Activated T-cell treated with anti-CD3 and anti-CD28 coated beads, Interleukin-2, amount 50 U/mL, for 1 hour (primary cell): ENCODE measurements around the gene HGFAC.

ENCODE experiments used
- DNase-seq: peaks from one replicate; pipeline ENCODE4 v3.0.0-alpha.2; 2020

HGFAC gene

DNA sequence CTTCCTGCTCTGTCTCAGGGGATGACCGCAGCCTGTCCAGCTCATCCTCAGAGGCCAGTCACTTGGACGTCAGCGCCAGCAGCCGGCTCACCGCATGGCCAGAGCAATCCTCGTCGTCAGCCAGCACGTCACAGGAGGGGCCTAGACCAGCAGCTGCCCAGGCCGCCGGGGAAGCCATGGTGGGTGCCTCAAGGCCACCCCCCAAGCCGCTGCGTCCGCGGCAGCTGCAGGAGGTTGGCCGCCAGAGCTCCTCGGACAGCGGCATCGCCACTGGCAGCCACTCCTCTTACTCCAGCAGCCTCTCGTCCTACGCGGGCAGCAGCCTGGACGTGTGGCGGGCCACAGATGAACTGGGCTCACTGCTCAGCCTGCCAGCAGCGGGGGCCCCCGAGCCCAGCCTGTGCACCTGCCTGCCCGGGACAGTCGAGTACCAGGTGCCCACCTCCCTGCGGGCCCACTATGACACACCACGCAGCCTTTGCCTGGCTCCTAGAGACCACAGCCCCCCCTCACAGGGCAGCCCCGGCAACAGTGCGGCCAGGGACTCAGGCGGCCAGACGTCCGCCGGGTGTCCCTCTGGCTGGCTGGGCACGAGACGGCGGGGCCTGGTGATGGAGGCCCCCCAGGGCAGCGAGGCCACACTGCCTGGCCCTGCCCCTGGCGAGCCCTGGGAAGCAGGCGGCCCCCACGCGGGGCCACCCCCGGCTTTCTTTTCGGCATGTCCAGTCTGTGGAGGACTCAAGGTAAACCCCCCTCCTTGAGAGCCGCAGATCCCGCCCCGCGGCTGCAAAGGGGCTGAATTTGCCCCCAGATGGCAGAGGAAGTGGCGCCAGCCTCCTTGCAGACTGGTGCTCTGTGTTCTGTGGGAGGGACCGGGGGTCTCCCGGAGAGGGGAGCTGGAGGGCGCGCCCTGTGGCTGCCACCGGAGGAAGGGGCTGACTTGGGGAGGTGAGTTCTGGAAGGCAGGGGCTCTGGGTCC is 51.3 kb downstream of the HGFAC start:
- DNase-seq, result no peak

DNA sequence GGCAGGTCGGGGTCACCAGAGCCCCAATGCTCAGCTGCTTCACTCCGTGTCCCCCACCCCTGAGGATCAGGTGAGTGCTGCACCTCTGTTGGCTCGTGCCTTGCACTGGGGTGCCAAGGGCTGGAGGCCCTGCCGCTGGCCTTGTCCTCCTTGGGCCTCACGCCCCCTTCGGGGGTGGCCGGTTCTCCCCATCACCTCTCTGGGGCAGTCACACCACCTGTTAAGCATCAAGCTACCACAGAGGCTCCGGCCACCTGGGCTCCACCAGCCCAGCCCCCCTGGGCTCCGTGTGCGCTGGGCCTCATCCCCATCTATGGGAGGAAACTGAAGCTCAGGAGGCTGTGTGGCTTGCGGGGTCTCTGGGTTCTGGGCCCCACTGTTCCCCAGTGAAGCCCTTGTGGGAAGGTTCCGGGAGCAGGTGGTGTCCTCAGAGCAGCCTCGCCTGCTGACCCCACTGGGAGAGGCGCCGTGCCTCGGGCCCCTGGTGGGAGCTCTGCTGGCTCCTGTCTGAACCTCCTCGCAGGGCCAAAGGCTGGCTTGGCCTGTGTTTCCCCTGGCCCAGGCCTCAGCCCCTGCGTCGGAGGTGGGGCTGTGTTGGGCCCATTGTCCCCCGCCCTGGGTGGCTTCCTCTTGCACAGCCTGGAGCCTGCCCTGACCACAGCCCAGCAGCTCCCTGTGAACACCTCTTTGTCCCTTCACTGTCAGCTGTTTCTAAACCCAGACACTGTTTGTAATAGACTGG is 52.1 kb downstream of the HGFAC start:
- no peak for DNase-seq

DNA sequence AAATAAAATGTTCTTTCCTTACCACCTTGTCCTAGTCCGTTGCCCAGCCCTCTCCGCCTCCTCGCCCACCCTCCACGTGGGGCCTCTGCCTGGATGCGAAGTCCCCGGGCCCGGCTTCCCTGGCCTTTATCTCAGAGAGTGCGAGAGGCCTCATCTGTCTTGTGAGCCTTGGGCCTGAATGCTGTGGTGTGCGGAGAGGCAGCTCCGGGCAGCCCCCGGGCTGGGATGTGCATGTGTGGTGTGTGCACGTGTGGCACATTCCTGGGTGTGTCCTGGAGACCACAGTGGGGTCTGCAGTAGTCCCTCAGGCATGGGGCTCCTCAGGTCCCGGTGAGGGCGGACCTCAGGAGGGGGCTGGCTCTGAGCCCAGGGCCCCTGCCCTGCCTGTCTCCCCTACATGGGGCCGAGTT is 52.7 kb downstream of the HGFAC start:
- no peak for DNase-seq

DNA sequence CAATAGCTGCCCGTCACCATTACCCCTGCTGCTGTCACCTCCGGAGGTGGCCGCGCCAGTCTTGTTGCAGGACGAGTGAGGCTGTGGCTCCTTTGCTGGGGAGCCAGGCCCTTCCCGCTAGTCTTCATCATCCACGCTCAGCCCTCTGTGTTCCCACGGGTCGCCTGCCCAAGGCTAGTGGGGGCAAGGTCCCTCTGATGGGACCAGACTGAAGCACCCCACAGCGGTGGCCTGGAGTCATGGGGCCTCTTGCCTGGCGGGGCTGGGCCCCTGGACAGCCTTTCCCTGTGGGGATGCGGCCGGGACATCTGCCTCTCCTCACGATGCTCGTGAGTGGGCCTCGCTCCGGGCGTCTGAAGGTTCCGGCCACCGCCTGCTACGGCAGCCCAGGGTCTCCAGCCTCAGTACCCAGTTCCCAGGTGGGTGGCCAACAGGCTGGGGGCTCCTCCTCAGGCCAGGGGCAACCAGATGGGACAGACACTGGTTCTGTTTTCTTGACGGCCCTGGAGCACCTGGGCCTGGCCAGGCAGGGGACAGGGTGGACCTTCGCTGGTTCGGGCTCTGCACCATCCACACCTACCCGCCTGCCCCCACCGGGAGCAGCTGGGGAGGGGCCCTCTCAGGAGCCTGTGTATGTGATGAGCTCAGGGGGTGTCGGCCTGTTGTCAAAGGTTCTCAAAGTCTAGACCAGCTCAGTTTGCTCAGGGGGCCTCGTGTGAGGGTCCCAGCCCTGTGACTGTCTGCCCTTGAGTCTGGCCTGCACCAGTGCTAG is 53.6 kb downstream of the HGFAC start:
- DNase-seq, result no peak

DNA sequence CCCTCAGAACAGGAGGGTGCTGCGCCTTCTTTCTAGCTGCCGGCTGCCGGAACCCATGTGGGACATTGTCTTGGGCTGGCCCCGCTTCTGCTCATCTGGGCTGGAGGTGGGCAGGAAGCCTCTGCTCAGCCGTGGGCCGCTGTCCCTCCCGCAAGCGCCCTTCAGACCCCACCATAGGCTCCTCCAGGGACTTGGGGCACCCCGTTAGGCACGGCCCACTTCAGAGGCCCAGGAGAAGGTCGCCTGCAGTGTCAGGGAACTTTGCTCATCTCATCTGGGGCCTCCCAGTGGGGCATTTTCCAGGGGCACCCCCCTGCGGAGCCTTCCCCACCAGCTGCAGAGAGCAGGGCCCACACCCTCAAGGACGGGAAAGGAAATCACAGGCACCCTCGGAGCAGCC is 54.3 kb downstream of the HGFAC start:
- no peak for DNase-seq

DNA sequence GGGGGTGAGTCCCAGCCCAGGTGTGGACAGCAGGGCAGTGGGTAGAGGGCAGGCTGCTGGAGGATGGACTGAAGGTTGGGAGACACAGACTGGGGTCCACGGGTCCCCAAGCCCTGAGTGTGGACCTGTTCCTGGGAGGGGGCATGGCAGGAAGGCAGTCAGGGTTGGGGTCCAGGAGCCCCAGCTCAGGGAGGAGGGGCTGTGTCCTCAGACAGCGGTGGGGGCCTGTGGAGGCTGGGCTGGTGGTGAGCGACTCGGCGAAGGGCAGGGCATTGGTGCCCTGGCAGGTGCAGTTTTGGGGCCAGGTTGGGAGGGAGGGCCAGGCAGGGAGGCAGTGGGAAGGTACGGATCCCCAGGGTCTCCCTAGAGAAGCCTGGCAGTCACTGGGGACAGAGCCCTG is 55.3 kb downstream of the HGFAC start:
- DNase-seq, result no peak

DNA sequence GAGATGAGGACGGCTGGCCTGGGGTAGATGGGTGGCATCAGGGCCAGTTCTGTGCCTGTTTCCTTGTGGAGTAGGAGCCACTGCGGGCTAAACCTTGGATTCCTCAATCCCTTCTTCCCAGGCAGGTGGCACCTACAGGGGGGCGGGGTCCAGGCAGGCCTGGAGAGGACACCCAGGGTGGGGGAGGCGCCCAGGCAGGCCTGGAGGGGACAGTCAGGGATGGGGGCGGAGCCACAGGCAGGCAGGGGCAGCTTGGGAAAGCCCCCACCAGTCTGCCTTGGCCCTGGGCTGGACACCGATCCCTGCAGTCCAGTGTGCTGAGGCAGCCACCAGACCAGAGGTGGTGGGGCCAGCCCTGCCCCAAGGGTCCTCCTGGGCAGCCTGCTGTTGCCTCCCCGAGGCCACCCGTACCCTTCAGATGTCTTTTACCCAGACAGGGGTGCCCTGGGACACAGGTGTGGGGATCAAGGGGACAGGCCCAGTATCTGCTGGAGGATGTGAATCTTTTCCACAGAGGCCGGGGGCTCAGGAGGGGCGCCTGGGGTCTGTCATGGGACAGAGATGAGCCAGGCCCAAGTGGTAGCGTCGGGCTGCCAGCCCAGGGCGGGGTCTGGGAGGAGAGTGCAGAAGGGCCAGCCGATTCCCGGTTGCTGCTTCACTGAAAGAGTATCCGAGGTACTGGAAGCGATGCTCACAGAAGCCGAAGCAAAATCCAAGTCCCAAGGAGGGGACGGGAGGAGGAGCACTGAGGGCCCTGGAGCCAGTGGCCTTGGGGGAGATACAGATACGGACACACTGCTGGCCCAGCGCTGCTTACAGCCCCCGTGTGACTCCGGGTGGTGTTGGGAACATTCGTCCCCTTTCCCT is 56.0 kb downstream of the HGFAC start:
- DNase-seq, result no peak

DNA sequence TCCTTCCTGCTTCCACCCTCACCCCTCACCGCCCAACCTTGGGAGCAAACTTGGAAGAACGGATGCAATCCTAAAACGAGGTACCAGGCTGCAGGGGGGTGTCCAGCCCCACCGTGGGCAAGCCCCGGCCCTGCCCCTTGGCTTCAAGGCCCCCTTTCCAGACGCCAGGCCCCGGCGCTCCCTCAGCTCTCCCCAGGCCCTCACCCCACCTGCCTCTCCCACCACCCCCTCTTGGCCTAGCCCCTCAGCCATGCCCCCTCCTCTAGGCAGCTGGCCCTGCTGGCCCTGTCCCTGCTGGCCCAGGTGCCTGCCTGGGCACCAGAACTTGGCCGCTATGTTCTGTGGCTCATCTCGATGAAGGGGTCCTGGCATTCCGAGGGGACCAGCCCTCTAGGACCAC is 56.6 kb downstream of the HGFAC start:
- no peak for DNase-seq
